DMS79 (cell line): ENCODE results near the gene TAS2R50.
"Not testable (repeated sequence)": the region's sequence is repeated elsewhere in the genome, so short reads cannot be mapped to it uniquely, and the experiment has no call there.

Source experiments
- DNase-seq: peaks from one replicate; lab custom pipeline; 2025; lab: John Stamatoyannopoulos, UW

Gene TAS2R50, protein sequence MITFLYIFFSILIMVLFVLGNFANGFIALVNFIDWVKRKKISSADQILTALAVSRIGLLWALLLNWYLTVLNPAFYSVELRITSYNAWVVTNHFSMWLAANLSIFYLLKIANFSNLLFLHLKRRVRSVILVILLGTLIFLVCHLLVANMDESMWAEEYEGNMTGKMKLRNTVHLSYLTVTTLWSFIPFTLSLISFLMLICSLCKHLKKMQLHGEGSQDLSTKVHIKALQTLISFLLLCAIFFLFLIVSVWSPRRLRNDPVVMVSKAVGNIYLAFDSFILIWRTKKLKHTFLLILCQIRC

DNA sequence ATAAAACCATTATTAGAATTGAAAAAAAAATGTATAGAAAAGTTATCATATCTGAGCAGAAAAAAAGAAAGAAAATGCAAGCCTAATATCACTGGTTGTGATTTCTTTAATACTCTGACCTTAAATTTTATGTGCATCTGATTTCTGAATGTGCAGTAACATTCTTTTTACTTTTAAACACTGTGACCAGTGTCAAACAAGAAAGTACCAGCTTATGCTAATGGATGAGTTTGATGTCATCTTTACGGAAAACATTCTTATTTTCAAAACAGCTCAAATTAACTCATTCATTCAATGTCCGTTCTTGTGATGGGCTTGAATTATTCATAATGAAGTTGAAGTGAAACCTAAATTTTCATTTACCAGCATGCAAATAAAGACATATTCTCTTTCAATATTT is at the start of gene TAS2R50:
TAS2R50 (minus strand) TSS at position 101 of the 400 bp plus-strand sequence; CDS start at position 49, 52 bp downstream.
- no peak for DNase-seq

GRCh38 chr12:11033959-11034358 is 47.2 kb upstream of the TAS2R50 start:
- not testable (repeated sequence) for DNase-seq

GRCh38 chr12:11031307-11031706 is 44.6 kb upstream of the TAS2R50 start, which contains the start of gene TAS2R31:
TSS of gene TAS2R31 (minus strand) at chr12:11031407. CDS start at chr12:11031335, 72 bp downstream.
- DNase-seq: no peak

DNA sequence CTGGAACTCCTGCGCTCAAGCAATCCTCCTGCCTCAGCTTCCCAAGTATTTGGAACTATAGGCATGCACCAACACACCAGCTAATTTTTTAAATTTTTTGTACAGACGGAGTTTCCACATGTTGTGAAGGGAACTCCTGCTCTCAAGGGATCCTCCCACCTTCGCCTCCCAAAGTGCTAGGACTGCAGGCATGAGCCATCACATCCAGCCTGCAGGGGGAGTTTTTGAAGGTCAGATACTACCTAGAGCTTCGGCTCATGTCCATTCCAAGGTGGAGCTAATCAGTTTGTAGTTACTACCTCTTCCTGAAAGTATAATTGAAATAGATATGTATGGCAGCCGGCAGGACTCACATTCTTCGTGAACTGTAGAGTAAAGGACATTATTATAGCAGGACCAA is 39.4 kb upstream of the TAS2R50 start:
- DNase-seq: no peak

DNA sequence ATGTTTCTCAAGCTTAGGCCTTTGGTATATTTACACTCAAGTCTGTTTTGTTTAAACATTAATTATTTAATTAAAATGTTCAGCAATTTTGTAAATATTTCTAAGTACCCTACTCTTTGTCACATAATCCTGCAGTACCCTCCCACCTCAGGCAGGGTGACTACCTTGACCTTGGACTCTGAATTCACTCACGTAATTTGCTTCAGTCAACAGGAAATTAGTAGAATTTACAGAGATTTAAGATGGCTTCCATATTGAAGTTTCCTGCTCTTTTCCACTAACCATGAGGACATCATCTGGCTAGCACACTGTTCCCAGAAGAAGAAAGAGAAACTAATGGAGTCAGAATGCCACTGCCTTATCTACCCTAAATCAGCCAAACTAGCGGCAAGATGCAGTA is 36.7 kb upstream of the TAS2R50 start:
- DNase-seq: no peak

- no peak for DNase-seq
Measured at GRCh38 chr12:11022520-11022919, 35.8 kb upstream of the TAS2R50 start, which contains the start of gene TAS2R19. TSS of gene TAS2R19 (minus strand) at chr12:11022620. CDS start at chr12:11022571, 49 bp downstream.

DNA sequence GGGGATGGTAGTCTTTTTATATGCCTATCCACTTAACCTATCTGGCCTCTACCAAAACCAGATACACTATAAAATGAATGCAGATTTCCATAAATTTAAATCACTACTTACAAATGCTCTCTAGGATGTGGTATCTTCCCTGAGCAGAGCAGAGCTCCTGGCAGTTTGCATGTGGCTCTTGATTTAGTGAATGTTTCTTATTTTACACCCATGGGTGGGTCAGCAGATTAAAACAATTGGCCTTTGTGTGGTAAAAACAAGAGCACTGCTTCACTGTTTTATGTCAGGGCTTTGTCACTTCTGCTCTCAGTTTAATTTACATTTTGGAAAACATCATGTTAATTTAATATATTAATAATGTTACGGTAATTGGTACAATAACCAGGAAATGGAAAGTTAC is 30.2 kb upstream of the TAS2R50 start:
- no peak for DNase-seq

DNA sequence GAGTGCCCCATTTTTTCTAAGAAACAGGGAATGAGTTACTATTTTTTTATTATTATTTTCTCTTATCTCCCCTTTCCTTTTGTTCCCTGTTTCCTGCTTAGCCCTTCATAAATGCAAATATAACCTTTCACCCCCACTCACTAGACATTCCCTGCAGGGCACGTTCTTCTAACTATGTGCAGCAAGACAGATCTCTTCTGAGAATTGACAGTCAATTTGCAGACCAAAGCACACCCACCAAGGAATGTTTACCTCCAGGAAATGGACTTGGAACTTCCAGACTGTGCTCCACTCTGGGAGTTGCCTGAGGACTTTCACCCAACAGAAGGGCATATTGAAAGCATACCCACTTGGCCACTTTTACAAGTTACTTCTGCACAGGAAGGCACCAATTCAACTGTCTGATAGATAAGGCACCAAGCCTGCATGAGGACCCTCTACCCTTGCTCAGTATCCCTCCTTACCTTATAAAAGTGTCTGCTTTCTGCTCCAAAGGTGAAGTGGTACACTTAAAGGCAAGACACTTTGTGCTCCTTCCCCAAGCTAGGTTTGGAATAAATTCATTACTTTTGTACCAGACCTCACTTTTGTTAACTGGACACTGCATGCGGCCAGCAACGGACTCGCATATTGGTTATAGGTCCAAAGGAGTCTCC is 29.2 kb upstream of the TAS2R50 start:
- DNase-seq: no peak

GRCh38 chr12:11014234-11014633 is 27.5 kb upstream of the TAS2R50 start:
- no peak for DNase-seq

GRCh38 chr12:11007608-11008007 is 20.9 kb upstream of the TAS2R50 start:
- no peak for DNase-seq

GRCh38 chr12:10998204-10998603 is 11.5 kb upstream of the TAS2R50 start, which contains the start of gene TAS2R20:
TSS of gene TAS2R20 (minus strand) at chr12:10998304. CDS start at chr12:10997875, 429 bp downstream.
- DNase-seq: no peak

DNA sequence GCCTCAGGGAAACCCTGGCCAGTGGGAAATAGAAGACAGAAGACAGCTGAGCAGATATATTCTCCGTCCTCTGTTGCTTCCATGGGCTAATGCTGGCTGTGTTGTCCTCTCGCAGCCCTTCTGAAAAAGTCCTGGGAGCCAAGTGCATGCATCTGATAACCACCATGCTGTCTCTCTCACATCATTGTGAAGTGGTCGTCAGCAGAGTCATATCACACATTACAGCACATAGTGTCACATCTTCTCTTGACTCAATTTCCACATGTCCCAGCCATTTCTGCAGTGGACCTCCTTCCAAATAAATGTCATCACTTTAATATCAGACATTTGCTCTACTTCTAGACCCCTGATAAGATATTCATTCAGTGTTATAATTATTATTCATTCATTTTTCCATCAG is 7.6 kb upstream of the TAS2R50 start:
- no peak for DNase-seq

- DNase-seq: no peak
Measured at GRCh38 chr12:10989107-10989506, 2.4 kb upstream of the TAS2R50 start.

GRCh38 chr12:10982244-10982643 is 4.5 kb downstream of the TAS2R50 start:
- no peak for DNase-seq

DNA sequence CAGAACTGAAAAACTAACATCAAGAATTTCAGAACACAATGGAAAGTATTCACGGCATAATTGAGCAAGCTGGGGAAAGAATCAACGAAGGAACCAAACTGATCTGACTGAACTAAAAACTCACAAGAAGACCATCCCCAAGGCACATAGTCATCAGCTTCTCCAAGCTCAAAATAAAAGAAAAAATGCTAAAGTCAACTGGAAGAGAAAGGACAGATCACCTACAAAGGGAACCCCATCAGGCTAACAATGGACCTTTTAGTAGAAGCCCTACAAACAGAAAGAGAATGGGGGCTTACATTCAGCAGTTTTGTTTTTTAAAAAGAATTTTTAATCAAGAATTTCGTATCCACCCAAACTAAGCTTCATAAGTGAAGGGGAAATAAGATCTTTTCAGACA is 11.7 kb downstream of the TAS2R50 start:
- no peak for DNase-seq

- DNase-seq: no peak
Measured at GRCh38 chr12:10968765-10969456, 17.8 kb downstream of the TAS2R50 start.

DNA sequence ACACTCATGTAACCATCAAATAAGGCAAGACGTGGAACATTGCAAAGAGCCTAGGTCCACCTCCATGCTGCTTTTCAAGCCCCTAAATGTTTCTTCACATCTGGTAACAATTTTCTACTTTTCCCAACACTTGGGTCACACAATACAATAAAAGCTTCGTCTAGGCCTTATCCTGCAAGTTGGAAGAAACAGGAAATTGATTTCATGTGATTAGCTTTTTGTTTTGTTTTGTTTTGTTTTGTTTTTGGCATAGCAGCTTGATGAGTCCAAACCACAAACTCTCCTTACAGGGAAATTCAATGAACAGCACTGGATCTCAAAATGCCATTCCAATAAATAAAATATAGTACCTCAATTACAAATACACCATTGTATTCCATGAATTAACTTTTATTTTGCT is 19.3 kb downstream of the TAS2R50 start:
- DNase-seq: no peak

GRCh38 chr12:10966314-10966713 is 20.4 kb downstream of the TAS2R50 start:
- DNase-seq: no peak

- DNase-seq: no peak
Measured at GRCh38 chr12:10965476-10965875, 21.2 kb downstream of the TAS2R50 start.

- DNase-seq: no peak
Measured at GRCh38 chr12:10960211-10960610, 26.5 kb downstream of the TAS2R50 start.

- DNase-seq: no peak
Measured at GRCh38 chr12:10959804-10960203, 26.9 kb downstream of the TAS2R50 start.

DNA sequence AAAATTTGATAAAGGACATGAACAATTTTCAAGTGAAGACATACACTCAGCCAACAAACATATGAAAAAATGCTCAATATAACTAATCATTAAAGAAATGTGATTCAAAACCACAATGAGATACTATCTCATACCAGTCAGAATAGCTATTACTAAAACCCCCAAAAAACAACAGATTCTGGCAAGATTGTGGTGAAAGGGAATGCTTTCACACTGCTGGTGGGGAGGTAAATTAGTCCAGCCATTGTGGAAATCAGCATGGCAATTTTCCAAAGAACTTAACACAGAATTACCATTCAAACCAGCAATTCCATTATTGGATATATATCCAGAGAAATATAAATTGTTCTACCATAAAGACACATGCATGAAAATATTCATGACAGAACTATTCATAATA is 29.0 kb downstream of the TAS2R50 start:
- no peak for DNase-seq

DNA sequence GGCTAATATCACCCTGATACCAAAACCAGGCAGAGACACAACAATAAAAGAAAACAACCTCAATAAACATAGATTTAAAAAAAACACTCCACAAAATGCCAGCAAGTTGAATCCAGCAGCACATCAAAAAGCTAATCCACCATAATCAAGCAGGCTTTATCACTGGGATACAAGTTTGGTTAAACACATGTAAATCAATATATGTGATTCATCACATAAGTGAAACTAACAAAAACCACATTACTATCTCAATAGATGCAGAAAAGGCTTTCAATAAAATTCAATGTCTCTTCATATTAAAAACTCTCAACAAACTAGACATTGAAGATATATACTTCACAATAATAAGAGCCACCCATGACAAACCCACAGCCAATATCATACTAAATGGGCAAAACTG is 30.6 kb downstream of the TAS2R50 start:
- no peak for DNase-seq
